Activated T-cell treated with anti-CD3 and anti-CD28 coated beads, Interleukin-2, amount 50 U/mL, for 24 hours (primary cell): ENCODE measurements around the gene MARK2.

ENCODE experiments used
- DNase-seq: peaks from one replicate; pipeline ENCODE4 v3.0.0-alpha.2; 2020
- H3K27ac Mint-ChIP-seq: 2 replicates; pipeline ENCODE4 v1.8.0; 2020; ENCODE audit warnings: mild to moderate bottlenecking, mixed read lengths
- H3K27me3 Mint-ChIP-seq: 2 replicates; pipeline ENCODE4 v1.8.0; 2020; ENCODE audit warnings: mixed read lengths
- H3K36me3 Mint-ChIP-seq: 2 replicates; pipeline ENCODE4 v1.8.0; 2020; ENCODE audit warnings: low read depth, mixed read lengths
- H3K4me1 Mint-ChIP-seq: 2 replicates; pipeline ENCODE4 v1.8.0; 2020; ENCODE audit warnings: low read depth, mixed read lengths
- H3K4me3 Mint-ChIP-seq: 2 replicates; pipeline ENCODE4 v1.8.0; 2020; ENCODE audit warnings: mild to moderate bottlenecking, moderate library complexity, mixed read lengths
- H3K9me3 Mint-ChIP-seq: 2 replicates; pipeline ENCODE4 v1.8.0; 2020; ENCODE audit warnings: mixed read lengths

The MARK2 gene

GRCh38 chr11:63816166-63816565, 22.7 kb upstream of the MARK2 start:
- Mint-ChIP-seq H3K4me1 (peaks cover 27% of the 10 kb centered on the region), H3K36me3 (peaks cover 62% of the 10 kb centered on the region), H3K27ac (no peak overlapping the region), H3K27me3 (peaks cover 6% of the 10 kb centered on the region), H3K4me3 (no peak overlapping the region), H3K9me3 (no peaks in the 10 kb centered on the region)
- DNase-seq, result no peak

- Mint-ChIP-seq H3K36me3 (peaks cover 68% of the 10 kb centered on the region), H3K4me3 (no peak overlapping the region), H3K27me3 (peaks cover 3% of the 10 kb centered on the region), H3K9me3 (no peaks in the 10 kb centered on the region), H3K4me1 (peaks cover 27% of the 10 kb centered on the region), H3K27ac (no peak overlapping the region)
- DNase-seq, result no peak
These were observed 22.2 kb upstream of the MARK2 start for GRCh38 chr11:63816732-63817131.

GRCh38 chr11:63817758-63818498, 21.0 kb upstream of the MARK2 start:
- Mint-ChIP-seq H3K27ac (no peak overlapping the region), H3K9me3 (no peaks in the 10 kb centered on the region), H3K36me3 (peaks cover 80% of the 10 kb centered on the region), H3K4me1 (peaks cover 17% of the 10 kb centered on the region), H3K4me3 (no peak overlapping the region), H3K27me3 (no peaks in the 10 kb centered on the region)
- no peak for DNase-seq

- H3K36me3 Mint-ChIP-seq, result peaks cover 87% of the 10 kb centered on the region
These were observed 20.3 kb upstream of the MARK2 start for GRCh38 chr11:63818609-63819008.

GRCh38 chr11:63821411-63821810, 17.5 kb upstream of the MARK2 start:
- H3K4me3 Mint-ChIP-seq, result no peak overlapping the region
- H3K9me3 Mint-ChIP-seq, result no peaks in the 10 kb centered on the region
- peaks cover 93% of the 10 kb centered on the region for H3K36me3 Mint-ChIP-seq
- H3K27me3 Mint-ChIP-seq, result no peaks in the 10 kb centered on the region
- no peaks in the 10 kb centered on the region for H3K4me1 Mint-ChIP-seq
- no peak for DNase-seq
- H3K27ac Mint-ChIP-seq, result no peak overlapping the region

More at GRCh38 chr11:63818609-63819008, 20.3 kb upstream of the MARK2 start:
- Mint-ChIP-seq H3K27ac (no peak overlapping the region), H3K27me3 (no peaks in the 10 kb centered on the region), H3K4me3 (no peak overlapping the region), H3K4me1 (peaks cover 17% of the 10 kb centered on the region), H3K9me3 (no peaks in the 10 kb centered on the region)
- no peak for DNase-seq

- no peaks in the 10 kb centered on the region for H3K4me1 Mint-ChIP-seq
- no peak for DNase-seq
- H3K36me3 Mint-ChIP-seq, result peaks cover 61% of the 10 kb centered on the region
- H3K27ac Mint-ChIP-seq, result no peak overlapping the region
- no peaks in the 10 kb centered on the region for H3K27me3 Mint-ChIP-seq
- no peak overlapping the region for H3K4me3 Mint-ChIP-seq
- H3K9me3 Mint-ChIP-seq, result no peaks in the 10 kb centered on the region
These were observed 12.3 kb upstream of the MARK2 start for GRCh38 chr11:63826471-63827190.

- no peak for DNase-seq
- Mint-ChIP-seq H3K4me1 (no peaks in the 10 kb centered on the region), H3K9me3 (no peaks in the 10 kb centered on the region), H3K27ac (no peak overlapping the region), H3K27me3 (no peaks in the 10 kb centered on the region), H3K36me3 (peaks cover 29% of the 10 kb centered on the region), H3K4me3 (no peak overlapping the region)
These were observed 9.0 kb upstream of the MARK2 start for GRCh38 chr11:63829823-63830489.

- H3K4me1 Mint-ChIP-seq, result no peaks in the 10 kb centered on the region
- H3K4me3 Mint-ChIP-seq, result no peak overlapping the region
- H3K9me3 Mint-ChIP-seq, result no peaks in the 10 kb centered on the region
- H3K27me3 Mint-ChIP-seq, result no peaks in the 10 kb centered on the region
- H3K36me3 Mint-ChIP-seq, result peaks cover 16% of the 10 kb centered on the region
- no peak for DNase-seq
- H3K27ac Mint-ChIP-seq, result no peak overlapping the region
These were observed 7.6 kb upstream of the MARK2 start for GRCh38 chr11:63831326-63831725.

GRCh38 chr11:63832336-63832735, 6.6 kb upstream of the MARK2 start:
- no peaks in the 10 kb centered on the region for H3K9me3 Mint-ChIP-seq
- peaks cover 8% of the 10 kb centered on the region for H3K36me3 Mint-ChIP-seq
- no peak overlapping the region for H3K27ac Mint-ChIP-seq
- no peak overlapping the region for H3K4me3 Mint-ChIP-seq
- H3K4me1 Mint-ChIP-seq, result peaks cover 5% of the 10 kb centered on the region
- no peaks in the 10 kb centered on the region for H3K27me3 Mint-ChIP-seq
- DNase-seq, result no peak

- Mint-ChIP-seq H3K4me3 (no peak overlapping the region), H3K27ac (no peak overlapping the region)
These were observed 5.9 kb upstream of the MARK2 start for GRCh38 chr11:63833048-63833447.

GRCh38 chr11:63834535-63835157, 4.3 kb upstream of the MARK2 start:
- Mint-ChIP-seq H3K4me3 (no peak overlapping the region), H3K9me3 (no peaks in the 10 kb centered on the region), H3K27me3 (no peaks in the 10 kb centered on the region), H3K36me3 (peaks cover 2% of the 10 kb centered on the region), H3K4me1 (peaks cover 16% of the 10 kb centered on the region), H3K27ac (no peak overlapping the region)
- DNase-seq, result no peak

More at GRCh38 chr11:63833048-63833447, 5.9 kb upstream of the MARK2 start:
- DNase-seq, result no peak
- no peaks in the 10 kb centered on the region for H3K9me3 Mint-ChIP-seq
- no peaks in the 10 kb centered on the region for H3K27me3 Mint-ChIP-seq
- H3K36me3 Mint-ChIP-seq, result peaks cover 4% of the 10 kb centered on the region
- peaks cover 12% of the 10 kb centered on the region for H3K4me1 Mint-ChIP-seq

GRCh38 chr11:63835158-63835545, 3.8 kb upstream of the MARK2 start:
- H3K27me3 Mint-ChIP-seq, result no peaks in the 10 kb centered on the region

GRCh38 chr11:63837027-63837688, 1.8 kb upstream of the MARK2 start:
- H3K27me3 Mint-ChIP-seq, result no peaks in the 10 kb centered on the region
- no peaks in the 10 kb centered on the region for H3K9me3 Mint-ChIP-seq
- no peak overlapping the region for H3K4me3 Mint-ChIP-seq
- peak overlapping the region; percentile 92 for H3K27ac Mint-ChIP-seq
- peaks cover 39% of the 10 kb centered on the region for H3K4me1 Mint-ChIP-seq
- peaks cover 25% of the 10 kb centered on the region for H3K36me3 Mint-ChIP-seq
- DNase-seq, result peak; percentile 77

More at GRCh38 chr11:63835158-63835545, 3.8 kb upstream of the MARK2 start:
- DNase-seq, result no peak
- Mint-ChIP-seq H3K27ac (no peak overlapping the region), H3K9me3 (no peaks in the 10 kb centered on the region), H3K36me3 (peaks cover 7% of the 10 kb centered on the region), H3K4me1 (peaks cover 21% of the 10 kb centered on the region), H3K4me3 (no peak overlapping the region)

- peak overlapping the region; percentile 92 for H3K27ac Mint-ChIP-seq
- peaks cover 45% of the 10 kb centered on the region for H3K4me1 Mint-ChIP-seq
- H3K9me3 Mint-ChIP-seq, result no peaks in the 10 kb centered on the region
- no peaks in the 10 kb centered on the region for H3K27me3 Mint-ChIP-seq
- H3K36me3 Mint-ChIP-seq, result peaks cover 31% of the 10 kb centered on the region
- H3K4me3 Mint-ChIP-seq, result peak overlapping the region; percentile 82
- DNase-seq, result no peak
These were observed 1.2 kb upstream of the MARK2 start for GRCh38 chr11:63837739-63838138.
